Activated CD4-positive, alpha-beta T cell treated with anti-CD3 and anti-CD28 coated beads, Interleukin-2, amount 10 ng/mL, durations not matched to agents 24 days and 14 days (primary cell): ENCODE results near the gene PYCR2. TPM values are rescaled to one million over a fixed set of nuclear protein-coding genes. Genes with fewer than 3 reads are reported as not detected.

Experiments
- DNase-seq: peaks from one replicate; pipeline ENCODE4 v3.0.0; 2022
- H3K27ac Mint-ChIP-seq: one replicate; pipeline ENCODE4 v1.8.0; 2022; ENCODE audit warnings: mild to moderate bottlenecking, mixed read lengths
- H3K27me3 Mint-ChIP-seq: one replicate; pipeline ENCODE4 v1.8.0; 2022; ENCODE audit warnings: mixed read lengths
- H3K36me3 Mint-ChIP-seq: one replicate; pipeline ENCODE4 v1.8.0; 2022; ENCODE audit warnings: low read depth, mild to moderate bottlenecking, mixed read lengths
- H3K4me1 Mint-ChIP-seq: one replicate; pipeline ENCODE4 v1.8.0; 2021; ENCODE audit warnings: mixed read lengths
- H3K4me3 Mint-ChIP-seq: one replicate; pipeline ENCODE4 v1.8.0; 2022; ENCODE audit warnings: mild to moderate bottlenecking, moderate library complexity, mixed read lengths
- H3K9me3 Mint-ChIP-seq: one replicate; pipeline ENCODE4 v1.8.0; 2021; ENCODE audit warnings: mixed read lengths
- intact Hi-C: fragments of 100-400 bp; cut with micrococcal nuclease; formaldehyde crosslinking; loops from one replicate; pipeline ENCODE4 v1.15.1; 2023
- total RNA-seq: library from RNA; stranded (reverse); gene quantifications from 2 replicates; pipeline ENCODE4 v1.2.3, GENCODE V29; 2022

The PYCR2 gene
- total RNA-seq, 1 donor from 2014 or later, result 144 TPM

- intact Hi-C loops, result loop anchor here (5.0 kb wide), 1 partner anchor 67 kb away; the partner anchor contains the start of gene EPHX1
- Mint-ChIP-seq H3K27ac (peak overlapping the region; percentile 68), H3K36me3 (peaks cover 31% of the 10 kb centered on the region), H3K4me3 (peak overlapping the region; percentile 85), H3K9me3 (no peaks in the 10 kb centered on the region), H3K27me3 (peaks cover 8% of the 10 kb centered on the region), H3K4me1 (peaks cover 59% of the 10 kb centered on the region)
- DNase-seq, result peak; percentile 65
Observed at GRCh38 chr1:225879521-225880221, 44.4 kb downstream of the PYCR2 start.

- Mint-ChIP-seq H3K36me3 (peaks cover 39% of the 10 kb centered on the region), H3K27ac (no peak overlapping the region), H3K4me3 (no peak overlapping the region), H3K9me3 (no peaks in the 10 kb centered on the region), H3K4me1 (peaks cover 58% of the 10 kb centered on the region), H3K27me3 (no peaks in the 10 kb centered on the region)
- intact Hi-C loops, result no loop called here
- DNase-seq, result no peak
Observed at GRCh38 chr1:225878282-225878681, 45.8 kb downstream of the PYCR2 start.

GRCh38 chr1:225877580-225877979 lies 46.5 kb downstream of the PYCR2 start:
- peaks cover 42% of the 10 kb centered on the region for H3K36me3 Mint-ChIP-seq
- no peaks in the 10 kb centered on the region for H3K9me3 Mint-ChIP-seq
- peaks cover 56% of the 10 kb centered on the region for H3K4me1 Mint-ChIP-seq
- intact Hi-C loops, result no loop called here
- no peak overlapping the region for H3K27ac Mint-ChIP-seq
- H3K4me3 Mint-ChIP-seq, result no peak overlapping the region
- DNase-seq, result peak; percentile 78
- no peaks in the 10 kb centered on the region for H3K27me3 Mint-ChIP-seq

- no peak overlapping the region for H3K4me3 Mint-ChIP-seq
- no peak overlapping the region for H3K27ac Mint-ChIP-seq
- H3K4me1 Mint-ChIP-seq, result peaks cover 56% of the 10 kb centered on the region
- no peaks in the 10 kb centered on the region for H3K9me3 Mint-ChIP-seq
- intact Hi-C loops, result no loop called here
- H3K36me3 Mint-ChIP-seq, result peaks cover 43% of the 10 kb centered on the region
- no peak for DNase-seq
- no peaks in the 10 kb centered on the region for H3K27me3 Mint-ChIP-seq
Observed at GRCh38 chr1:225876900-225877510, 47.0 kb downstream of the PYCR2 start.

GRCh38 chr1:225875044-225875815 lies 48.8 kb downstream of the PYCR2 start:
- Mint-ChIP-seq H3K27me3 (no peaks in the 10 kb centered on the region), H3K4me3 (no peak overlapping the region), H3K4me1 (peaks cover 46% of the 10 kb centered on the region), H3K27ac (no peak overlapping the region), H3K9me3 (no peaks in the 10 kb centered on the region), H3K36me3 (peaks cover 61% of the 10 kb centered on the region)
- DNase-seq, result no peak
- intact Hi-C loops, result no loop called here

GRCh38 chr1:225874431-225874830 lies 49.6 kb downstream of the PYCR2 start:
- Mint-ChIP-seq H3K4me3 (no peak overlapping the region), H3K9me3 (no peaks in the 10 kb centered on the region), H3K4me1 (peaks cover 38% of the 10 kb centered on the region), H3K27ac (no peak overlapping the region), H3K36me3 (peaks cover 58% of the 10 kb centered on the region), H3K27me3 (no peaks in the 10 kb centered on the region)
- no peak for DNase-seq
- intact Hi-C loops, result no loop called here

GRCh38 chr1:225873281-225873850 lies 50.7 kb downstream of the PYCR2 start:
- Mint-ChIP-seq H3K9me3 (no peaks in the 10 kb centered on the region), H3K27ac (no peak overlapping the region), H3K4me1 (peaks cover 28% of the 10 kb centered on the region), H3K4me3 (no peak overlapping the region), H3K27me3 (no peaks in the 10 kb centered on the region), H3K36me3 (peaks cover 59% of the 10 kb centered on the region)
- DNase-seq, result no peak
- intact Hi-C loops, result no loop called here

GRCh38 chr1:225872075-225872430 lies 52.0 kb downstream of the PYCR2 start:
- intact Hi-C loops, result no loop called here
- peaks cover 31% of the 10 kb centered on the region for H3K4me1 Mint-ChIP-seq
- no peaks in the 10 kb centered on the region for H3K27me3 Mint-ChIP-seq
- DNase-seq, result no peak
- peaks cover 64% of the 10 kb centered on the region for H3K36me3 Mint-ChIP-seq
- no peak overlapping the region for H3K27ac Mint-ChIP-seq
- no peak overlapping the region for H3K4me3 Mint-ChIP-seq
- H3K9me3 Mint-ChIP-seq, result no peaks in the 10 kb centered on the region

- intact Hi-C loops, result no loop called here
- DNase-seq, result no peak
- Mint-ChIP-seq H3K27me3 (no peaks in the 10 kb centered on the region), H3K9me3 (no peaks in the 10 kb centered on the region), H3K27ac (no peak overlapping the region), H3K4me1 (peaks cover 33% of the 10 kb centered on the region), H3K4me3 (no peak overlapping the region), H3K36me3 (peaks cover 65% of the 10 kb centered on the region)
Observed at GRCh38 chr1:225871359-225872074, 52.5 kb downstream of the PYCR2 start.

GRCh38 chr1:225870911-225871310 lies 53.1 kb downstream of the PYCR2 start:
- no peak overlapping the region for H3K27ac Mint-ChIP-seq
- H3K4me3 Mint-ChIP-seq, result no peak overlapping the region
- H3K4me1 Mint-ChIP-seq, result peaks cover 33% of the 10 kb centered on the region
- intact Hi-C loops, result no loop called here
- no peak for DNase-seq
- no peaks in the 10 kb centered on the region for H3K9me3 Mint-ChIP-seq
- peaks cover 65% of the 10 kb centered on the region for H3K36me3 Mint-ChIP-seq
- no peaks in the 10 kb centered on the region for H3K27me3 Mint-ChIP-seq

Other genes with a start within 250 kb of the PYCR2 start
- gene SRP9, start 146.4 kb downstream of the PYCR2 start, total RNA-seq, result 232 and 244 TPM in 2 replicates
- 1.6 and 1.8 TPM in 2 replicates for gene EPHX1, start 114.1 kb downstream of the PYCR2 start, total RNA-seq
- 23.0 and 28.5 TPM in 2 replicates for gene TMEM63A, start 41.9 kb downstream of the PYCR2 start, total RNA-seq
- not detected in 2 replicates for gene LEFTY1, start 35.1 kb downstream of the PYCR2 start, total RNA-seq
- not detected in 2 replicates for gene LEFTY2, start 17.0 kb upstream of the PYCR2 start, total RNA-seq
- gene SDE2, start 75.1 kb upstream of the PYCR2 start, total RNA-seq, result 26.9 and 27.1 TPM in 2 replicates
- 390 and 391 TPM in 2 replicates for gene H3-3A, start 138.5 kb upstream of the PYCR2 start, total RNA-seq